ENCODE measurements around the gene ZSCAN20. TPM values are rescaled to one million over a fixed set of nuclear protein-coding genes. Genes with fewer than 3 reads are reported as not detected.

The ZSCAN20 gene
- total and polyA plus RNA-seq, 9 of the 15 experiments (the other 6 are each of a cell fraction or from before 2014, with no cell fraction given): 0.36 to 3.3 (median 2.0) TPM

DNA sequence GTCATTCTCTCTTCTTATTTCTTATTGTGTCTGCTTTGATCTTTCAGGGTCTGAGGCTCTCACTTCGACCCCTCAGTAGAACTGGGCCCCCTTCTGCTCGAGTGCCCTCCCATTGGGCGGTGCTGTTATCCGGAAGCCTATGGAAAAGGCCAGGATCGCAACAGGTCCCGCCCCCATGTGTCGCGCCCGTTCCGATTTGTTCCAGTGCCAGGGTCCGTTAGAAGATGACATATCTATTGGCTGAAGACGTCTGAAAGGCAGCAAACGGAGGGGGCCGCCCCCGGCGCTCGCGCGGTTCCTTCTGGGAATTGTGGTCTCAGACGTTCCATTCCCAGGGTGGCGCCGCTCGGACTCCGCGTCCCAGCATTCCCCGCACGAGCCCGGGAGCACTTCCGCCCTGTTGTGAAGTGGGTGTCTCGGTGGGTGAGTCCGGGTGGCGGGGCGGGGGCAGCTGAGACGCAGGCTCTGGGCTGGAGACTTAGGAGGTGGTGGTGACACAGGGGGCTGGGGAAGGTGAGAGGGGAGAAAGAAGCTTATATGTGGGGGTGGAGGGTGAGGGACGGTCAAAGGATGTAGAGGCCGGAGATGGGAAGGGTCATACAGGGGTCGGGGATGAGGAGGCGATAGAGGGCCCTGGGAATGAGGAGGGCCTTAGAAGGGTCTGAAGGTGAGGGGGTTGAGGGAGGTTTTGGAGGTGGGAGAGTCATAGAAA, at the start of gene ZSCAN20 (continued):
- TF ChIP-seq SRSF1 (IDR thresholded peaks at IDR 0.05; ENCODE audit: low read depth, low read length) (no peak), HMGN3 (IDR thresholded peaks at IDR 0.05; ENCODE audit: borderline replicate concordance, extremely low read depth, insufficient read length, low read depth, low read length) (no peak), ARHGAP35 (IDR thresholded peaks at IDR 0.05; ENCODE audit: partially characterized antibody) (no peak), ZNF583 (CRISPR knock-in tag; IDR thresholded peaks at IDR 0.05) (no peak), ZNF224 (CRISPR knock-in tag; IDR thresholded peaks at IDR 0.05) (no peak), HNRNPK (IDR thresholded peaks at IDR 0.05; ENCODE audit: low read depth, low read length, poor library complexity, severe bottlenecking) (no peak), HNRNPL (IDR thresholded peaks at IDR 0.05; ENCODE audit: low read depth, low read length) (no peak), DIDO1 (tag; IDR thresholded peaks at IDR 0.05; ENCODE audit: low read depth) (peak; percentile 46; the same call in 1 of the 2 replicates), SUPT5H (IDR thresholded peaks at IDR 0.05) (peak; percentile 83), RBFOX2 (IDR thresholded peaks at IDR 0.05; ENCODE audit: low read depth, low read length) (peak; percentile 83), JUN (IDR thresholded peaks at IDR 0.05; ENCODE audit: borderline replicate concordance, low read depth, low read length) (0 out of 2 replicates have a peak, but pooled peaks have one; percentile 37), JUN (CRISPR knock-in tag; IDR thresholded peaks at IDR 0.05; ENCODE audit: borderline replicate concordance) (no peak), JUNB (CRISPR knock-in tag; conservative IDR thresholded peaks at IDR 0.05) (no peak), FOXJ2 (tag; IDR thresholded peaks at IDR 0.05) (no peak), ZBTB17 (CRISPR knock-in tag; IDR thresholded peaks at IDR 0.05) (no peak), CBFB (CRISPR knock-in tag; IDR thresholded peaks at IDR 0.05) (no peak), KAT7 (CRISPR knock-in tag; IDR thresholded peaks at IDR 0.05; ENCODE audit: borderline replicate concordance) (no peak)
- TF ChIP-seq, protein P1, sequence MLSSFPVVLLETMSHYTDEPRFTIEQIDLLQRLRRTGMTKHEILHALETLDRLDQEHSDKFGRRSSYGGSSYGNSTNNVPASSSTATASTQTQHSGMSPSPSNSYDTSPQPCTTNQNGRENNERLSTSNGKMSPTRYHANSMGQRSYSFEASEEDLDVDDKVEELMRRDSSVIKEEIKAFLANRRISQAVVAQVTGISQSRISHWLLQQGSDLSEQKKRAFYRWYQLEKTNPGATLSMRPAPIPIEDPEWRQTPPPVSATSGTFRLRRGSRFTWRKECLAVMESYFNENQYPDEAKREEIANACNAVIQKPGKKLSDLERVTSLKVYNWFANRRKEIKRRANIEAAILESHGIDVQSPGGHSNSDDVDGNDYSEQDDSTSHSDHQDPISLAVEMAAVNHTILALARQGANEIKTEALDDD (IDR thresholded peaks at IDR 0.05): no peak
- TF ChIP-seq, protein P2, sequence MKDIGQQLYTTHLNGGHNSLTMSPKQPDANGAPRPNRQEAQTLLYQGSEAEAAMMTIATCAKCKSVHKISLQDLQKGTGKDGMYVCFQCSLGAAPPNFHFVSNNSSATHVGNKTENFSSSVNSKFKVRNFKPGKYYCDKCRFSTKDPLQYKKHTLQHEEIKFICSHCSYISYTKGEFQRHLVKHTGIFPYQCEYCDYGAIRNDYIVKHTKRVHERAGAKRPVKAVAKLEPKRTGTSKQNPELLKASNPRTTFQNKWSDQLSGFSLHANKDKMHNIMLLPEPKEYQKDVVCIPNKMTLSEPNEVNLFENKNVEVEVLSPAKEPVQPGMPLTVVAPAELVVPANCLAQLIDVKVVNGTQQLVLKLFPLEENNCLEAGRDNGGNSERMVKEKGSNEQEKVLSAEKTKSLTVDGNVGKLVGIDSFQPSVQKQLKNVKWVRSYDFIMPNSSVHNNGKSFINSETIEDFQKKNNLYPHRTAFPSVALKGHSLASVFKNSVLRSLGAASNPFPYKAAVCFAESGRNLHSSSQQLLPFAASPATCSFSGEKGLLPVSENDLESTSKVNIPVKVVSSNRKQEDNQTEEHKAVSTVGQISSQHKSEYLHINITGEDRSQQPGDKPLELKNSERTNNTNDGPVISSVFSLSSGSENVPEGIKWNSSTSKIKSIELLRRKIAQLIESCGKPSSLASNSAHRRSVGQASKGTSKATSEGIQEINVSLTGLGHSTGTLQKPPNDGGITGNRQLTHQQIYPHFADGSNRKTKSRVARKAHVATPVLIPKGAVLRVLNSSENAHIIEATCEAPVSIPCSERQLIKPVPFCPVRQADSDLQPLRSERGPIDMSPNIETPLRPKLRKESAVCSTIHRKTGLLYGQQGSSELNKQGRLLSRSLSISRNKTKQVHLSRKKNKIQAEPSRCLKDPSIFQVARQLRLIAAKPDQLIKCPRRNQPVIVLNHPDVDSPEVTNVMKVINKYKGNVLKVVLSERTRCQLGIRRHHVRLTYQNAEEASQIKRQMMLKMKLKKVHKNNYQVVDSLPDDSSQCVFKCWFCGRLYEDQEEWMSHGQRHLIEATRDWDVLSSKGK (CRISPR knock-in tag; IDR thresholded peaks at IDR 0.05): no peak
- TF ChIP-seq, protein P3, sequence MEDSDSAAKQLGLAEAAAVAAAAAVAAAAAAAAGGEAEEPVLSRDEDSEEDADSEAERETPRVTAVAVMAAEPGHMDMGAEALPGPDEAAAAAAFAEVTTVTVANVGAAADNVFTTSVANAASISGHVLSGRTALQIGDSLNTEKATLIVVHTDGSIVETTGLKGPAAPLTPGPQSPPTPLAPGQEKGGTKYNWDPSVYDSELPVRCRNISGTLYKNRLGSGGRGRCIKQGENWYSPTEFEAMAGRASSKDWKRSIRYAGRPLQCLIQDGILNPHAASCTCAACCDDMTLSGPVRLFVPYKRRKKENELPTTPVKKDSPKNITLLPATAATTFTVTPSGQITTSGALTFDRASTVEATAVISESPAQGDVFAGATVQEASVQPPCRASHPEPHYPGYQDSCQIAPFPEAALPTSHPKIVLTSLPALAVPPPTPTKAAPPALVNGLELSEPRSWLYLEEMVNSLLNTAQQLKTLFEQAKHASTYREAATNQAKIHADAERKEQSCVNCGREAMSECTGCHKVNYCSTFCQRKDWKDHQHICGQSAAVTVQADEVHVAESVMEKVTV (CRISPR knock-in tag; IDR thresholded peaks at IDR 0.05): no peak
- TF ChIP-seq, protein P4, sequence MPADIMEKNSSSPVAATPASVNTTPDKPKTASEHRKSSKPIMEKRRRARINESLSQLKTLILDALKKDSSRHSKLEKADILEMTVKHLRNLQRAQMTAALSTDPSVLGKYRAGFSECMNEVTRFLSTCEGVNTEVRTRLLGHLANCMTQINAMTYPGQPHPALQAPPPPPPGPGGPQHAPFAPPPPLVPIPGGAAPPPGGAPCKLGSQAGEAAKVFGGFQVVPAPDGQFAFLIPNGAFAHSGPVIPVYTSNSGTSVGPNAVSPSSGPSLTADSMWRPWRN (IDR thresholded peaks at IDR 0.05; ENCODE audit: low read depth): no peak

All from K562 (cell line).